Tibial nerve (tissue), 4 donors: Measurements from ENCODE around the gene OR2F1. TPM values are rescaled to one million over a fixed set of nuclear protein-coding genes. Genes with fewer than 3 reads are reported as not detected.

ENCODE experiments used
- DNase-seq, 2 donors: peaks; one replicate each; pipeline ENCODE4 v3.0.0-alpha.2; 2019; ENCODE audit warnings: low spot score in 2 of 2
- H3K27ac ChIP-seq, 4 donors: fragments of 200-600 bp; sonication (generic) in 3 of 4; one replicate each; pipeline ENCODE4 v1.5.1; 2017 to 2019; ENCODE audit warnings: mild to moderate bottlenecking in 1 of 4
- H3K27me3 ChIP-seq, 2 donors: fragments of 200-600 bp; sonication (generic) in 1 of 2; one replicate each; pipeline versions ENCODE4 v1.5.1 to v1.6.0; 2017 to 2019
- H3K36me3 ChIP-seq, 3 donors: fragments of 200-600 bp; sonication (generic); one replicate each; pipeline ENCODE4 v1.5.1; 2018 to 2019
- H3K4me1 ChIP-seq, 4 donors: fragments of 200-600 bp; sonication (generic) in 3 of 4; one replicate each; pipeline ENCODE4 v1.5.1; 2017 to 2019
- H3K4me3 ChIP-seq, 4 donors: fragments of 200-600 bp; sonication (generic) in 3 of 4; one replicate each; pipeline ENCODE4 v1.5.1; 2017 to 2019; ENCODE audit warnings: mild to moderate bottlenecking in 1 of 4, moderate library complexity in 1 of 4
- H3K9me3 ChIP-seq, 4 donors: fragments of 200-600 bp; sonication (generic) in 3 of 4; one replicate each; pipeline ENCODE4 v1.5.1; 2017 to 2019
- EP300 ChIP-seq, 2 donors: sonication (generic); formaldehyde crosslinking; IDR thresholded peaks; one replicate each; pipeline ENCODE4 v1.6.1; 2017; ENCODE audit warnings: antibody characterized with exemption in 2 of 2, mild to moderate bottlenecking in 1 of 2
- POLR2A ChIP-seq, 2 donors: fragments of 450-650 bp; IDR thresholded peaks; one replicate each; pipeline ENCODE4 v1.6.1; 2017; ENCODE audit warnings: antibody characterized with exemption in 2 of 2, mild to moderate bottlenecking in 2 of 2, moderate library complexity in 2 of 2
- WGBS, 2 donors: methylation state at CpG; one replicate each; pipeline ENCODE4 v1.1.5; 2018; 5-methylcytosine and 5-hydroxymethylcytosine counted together
- total RNA-seq, 4 donors: library from RNA; depleted of rRNA; stranded (reverse); fragments of >200 nt; gene quantifications; one replicate each; pipeline ENCODE4 v1.1.0, GENCODE V29; 2016
- TF ChIP-seq, protein P1 (sequence below), 5 experiments: fragments of 200-600 bp in 3 of 5; fragments of 450-650 bp in 2 of 5; sonication (generic) in 3 of 5; IDR thresholded peaks; one replicate each; pipeline ENCODE4 v1.5.1; 2016 to 2019; ENCODE audit warnings: antibody characterized with exemption in 5 of 5, mild to moderate bottlenecking in 3 of 5, moderate library complexity in 2 of 5

OR2F1 gene
- total RNA-seq, 4 donors from 2014 or later: not detected

DNA sequence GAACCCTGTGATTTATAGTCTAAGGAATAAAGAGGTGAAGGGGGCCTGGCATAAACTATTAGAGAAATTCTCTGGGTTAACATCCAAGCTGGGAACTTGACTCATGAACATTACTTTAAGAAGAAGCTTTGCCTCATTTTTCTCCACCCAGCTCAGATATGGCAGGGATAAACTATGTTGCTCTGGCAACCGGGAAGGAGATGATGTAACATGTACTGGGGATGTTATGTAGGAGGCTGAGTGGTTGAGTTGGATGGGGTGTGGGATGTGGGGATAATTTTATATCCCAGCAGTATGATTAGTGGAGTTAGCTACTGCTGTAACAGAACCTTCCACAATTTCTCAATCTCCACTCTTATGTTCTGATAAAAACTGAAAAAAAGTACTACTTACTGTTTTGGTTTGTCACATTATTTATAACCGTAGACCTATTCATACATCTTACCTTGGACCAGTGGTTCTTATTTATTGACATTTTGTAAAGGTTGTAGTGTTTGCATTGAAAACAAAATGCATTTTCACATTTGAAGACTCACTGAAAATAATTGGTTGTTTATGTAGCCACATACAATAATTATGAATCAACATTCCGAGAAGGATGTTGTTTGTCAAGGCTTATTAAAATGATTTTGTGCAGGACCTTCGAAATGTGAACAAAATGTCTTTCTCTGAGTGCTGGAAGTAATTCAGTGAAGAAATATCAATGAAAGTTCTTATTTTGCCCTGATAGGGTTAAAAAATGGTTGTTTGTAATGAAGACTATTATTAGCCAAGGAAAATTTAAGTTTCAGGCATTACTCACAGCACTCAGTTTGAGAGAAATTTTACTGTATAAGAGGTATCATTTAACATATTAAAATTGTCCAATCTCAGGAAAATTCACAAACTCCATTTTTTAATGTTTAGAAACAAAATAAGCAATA lies 18.3 kb upstream of the OR2F1 start:
- Histone ChIP-seq H3K36me3 (no peaks in the 10 kb centered on the region), H3K9me3 (peaks cover 0 to 18% (median 0%) of the 10 kb centered on the region in 4 donors), H3K4me1 (no peaks in the 10 kb centered on the region), H3K27ac (no peak overlapping the region), H3K27me3 (no peaks in the 10 kb centered on the region), H3K4me3 (no peak overlapping the region)
- TF ChIP-seq, protein P1, sequence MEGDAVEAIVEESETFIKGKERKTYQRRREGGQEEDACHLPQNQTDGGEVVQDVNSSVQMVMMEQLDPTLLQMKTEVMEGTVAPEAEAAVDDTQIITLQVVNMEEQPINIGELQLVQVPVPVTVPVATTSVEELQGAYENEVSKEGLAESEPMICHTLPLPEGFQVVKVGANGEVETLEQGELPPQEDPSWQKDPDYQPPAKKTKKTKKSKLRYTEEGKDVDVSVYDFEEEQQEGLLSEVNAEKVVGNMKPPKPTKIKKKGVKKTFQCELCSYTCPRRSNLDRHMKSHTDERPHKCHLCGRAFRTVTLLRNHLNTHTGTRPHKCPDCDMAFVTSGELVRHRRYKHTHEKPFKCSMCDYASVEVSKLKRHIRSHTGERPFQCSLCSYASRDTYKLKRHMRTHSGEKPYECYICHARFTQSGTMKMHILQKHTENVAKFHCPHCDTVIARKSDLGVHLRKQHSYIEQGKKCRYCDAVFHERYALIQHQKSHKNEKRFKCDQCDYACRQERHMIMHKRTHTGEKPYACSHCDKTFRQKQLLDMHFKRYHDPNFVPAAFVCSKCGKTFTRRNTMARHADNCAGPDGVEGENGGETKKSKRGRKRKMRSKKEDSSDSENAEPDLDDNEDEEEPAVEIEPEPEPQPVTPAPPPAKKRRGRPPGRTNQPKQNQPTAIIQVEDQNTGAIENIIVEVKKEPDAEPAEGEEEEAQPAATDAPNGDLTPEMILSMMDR (IDR thresholded peaks at IDR 0.05): no peak
- TF ChIP-seq POLR2A (IDR thresholded peaks at IDR 0.05): no peak
- no peak for TF ChIP-seq EP300 (IDR thresholded peaks at IDR 0.05)
- no peak for DNase-seq
- 73 to 76% methylated on average over 4 of the region's 4 CpGs for WGBS, 2 donors

DNA sequence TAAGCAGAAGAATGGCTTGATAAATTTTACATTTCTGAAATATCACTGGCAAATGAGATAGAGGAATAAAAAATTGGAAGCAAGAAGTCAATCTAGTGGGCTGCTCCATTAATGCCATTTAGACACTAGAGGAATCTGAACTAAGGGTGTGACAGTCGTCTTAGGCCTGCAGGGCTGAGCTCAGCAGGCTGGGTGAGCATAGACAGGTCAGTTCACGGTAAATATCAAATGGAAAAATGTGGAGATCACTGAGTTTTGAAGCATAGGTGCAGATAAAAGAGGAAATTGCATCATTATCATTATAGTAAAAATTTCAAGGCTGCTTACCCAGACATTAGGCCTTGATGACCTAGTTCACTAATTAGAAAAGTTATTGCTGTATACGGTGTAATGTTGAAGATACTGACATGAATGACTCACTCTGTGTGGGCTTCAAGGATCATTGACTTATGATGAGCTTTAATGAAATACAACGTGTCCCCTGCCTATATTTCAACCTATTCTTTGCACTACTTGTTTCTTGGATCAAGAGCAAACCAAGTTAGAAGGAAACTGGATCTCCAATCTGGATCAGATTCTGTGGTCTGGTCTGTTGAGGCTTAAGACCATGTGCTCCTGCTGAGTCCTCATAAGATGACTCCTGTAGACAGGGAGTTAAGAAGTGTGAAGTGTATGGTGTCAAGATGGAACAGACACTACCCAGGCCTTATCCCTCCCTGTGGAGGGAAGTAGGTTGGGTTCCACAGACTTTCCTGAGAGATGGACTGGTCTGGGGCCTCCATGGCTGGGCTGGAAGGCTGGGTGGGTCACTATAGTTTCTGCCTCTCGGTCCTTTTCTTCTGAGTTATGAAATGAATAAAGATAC lies 16.0 kb upstream of the OR2F1 start:
- peaks cover 0 to 7% (median 0%) of the 10 kb centered on the region in 4 donors for H3K9me3 ChIP-seq
- H3K27me3 ChIP-seq: no peaks in the 10 kb centered on the region
- H3K4me1 ChIP-seq: no peaks in the 10 kb centered on the region
- H3K27ac ChIP-seq: no peak overlapping the region
- TF ChIP-seq EP300 (IDR thresholded peaks at IDR 0.05) (no peak), POLR2A (IDR thresholded peaks at IDR 0.05) (no peak)
- TF ChIP-seq, protein P1 (IDR thresholded peaks at IDR 0.05): no peak
- DNase-seq: no peak
- no peaks in the 10 kb centered on the region for H3K36me3 ChIP-seq
- 77 to 82% methylated on average over 5 of the region's 5 CpGs for WGBS, 2 donors
- no peak overlapping the region for H3K4me3 ChIP-seq

DNA sequence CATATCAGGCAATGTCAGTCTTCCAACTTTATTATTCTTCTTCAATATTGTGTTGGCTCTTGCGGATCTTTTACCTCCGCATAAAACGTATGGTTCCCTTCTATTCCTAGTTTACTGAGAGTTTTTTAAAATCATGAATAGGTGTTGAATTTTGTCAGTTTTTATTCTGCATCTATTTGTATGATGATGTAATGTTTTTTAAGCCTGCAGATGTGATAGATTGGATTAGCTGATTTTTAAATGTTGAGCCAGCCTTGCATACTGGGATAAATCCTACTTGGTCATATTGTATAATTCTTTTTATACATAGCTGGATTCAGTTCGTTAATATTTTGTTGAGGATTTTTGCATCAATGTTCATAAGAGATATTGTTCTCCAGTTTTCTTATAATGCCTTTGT lies 9.2 kb upstream of the OR2F1 start:
- WGBS, 2 donors: 91 to 94% methylated on average over 4 of the region's 4 CpGs
- no peak overlapping the region for H3K27ac ChIP-seq
- H3K4me1 ChIP-seq: no peaks in the 10 kb centered on the region
- DNase-seq: no peak
- H3K27me3 ChIP-seq: no peaks in the 10 kb centered on the region
- TF ChIP-seq, protein P1 (IDR thresholded peaks at IDR 0.05): no peak
- no peak for TF ChIP-seq POLR2A (IDR thresholded peaks at IDR 0.05)
- no peaks in the 10 kb centered on the region for H3K36me3 ChIP-seq
- H3K9me3 ChIP-seq: no peaks in the 10 kb centered on the region
- no peak overlapping the region for H3K4me3 ChIP-seq

DNA sequence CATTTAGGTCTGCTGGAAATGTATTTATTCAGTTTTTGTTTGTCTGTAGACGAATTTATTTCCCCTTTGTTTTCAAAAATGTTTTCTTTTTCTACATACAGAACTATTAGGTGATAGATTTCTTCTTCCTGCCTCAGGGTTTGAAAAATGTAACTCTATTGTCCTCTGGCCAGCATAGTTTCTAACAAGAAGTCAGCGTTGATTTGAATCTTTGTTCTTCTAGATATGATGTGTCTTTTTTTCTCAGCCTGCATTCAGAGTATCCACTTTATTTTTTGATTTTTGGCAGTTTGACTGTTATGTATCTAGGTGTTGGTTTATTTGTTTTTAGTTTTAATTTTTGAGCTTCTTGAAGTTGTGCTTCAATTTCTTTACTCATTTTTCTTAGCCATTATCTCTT lies 7.5 kb upstream of the OR2F1 start:
- no peaks in the 10 kb centered on the region for H3K9me3 ChIP-seq
- H3K4me1 ChIP-seq: no peaks in the 10 kb centered on the region
- no peaks in the 10 kb centered on the region for H3K36me3 ChIP-seq
- DNase-seq: no peak
- H3K27ac ChIP-seq: no peak overlapping the region
- H3K4me3 ChIP-seq: no peak overlapping the region
- 76 to 80% methylated on average over 2 of the region's 2 CpGs for WGBS, 2 donors
- TF ChIP-seq POLR2A (IDR thresholded peaks at IDR 0.05) (no peak), EP300 (IDR thresholded peaks at IDR 0.05) (no peak)
- TF ChIP-seq, protein P1 (IDR thresholded peaks at IDR 0.05): no peak
- H3K27me3 ChIP-seq: no peaks in the 10 kb centered on the region

DNA sequence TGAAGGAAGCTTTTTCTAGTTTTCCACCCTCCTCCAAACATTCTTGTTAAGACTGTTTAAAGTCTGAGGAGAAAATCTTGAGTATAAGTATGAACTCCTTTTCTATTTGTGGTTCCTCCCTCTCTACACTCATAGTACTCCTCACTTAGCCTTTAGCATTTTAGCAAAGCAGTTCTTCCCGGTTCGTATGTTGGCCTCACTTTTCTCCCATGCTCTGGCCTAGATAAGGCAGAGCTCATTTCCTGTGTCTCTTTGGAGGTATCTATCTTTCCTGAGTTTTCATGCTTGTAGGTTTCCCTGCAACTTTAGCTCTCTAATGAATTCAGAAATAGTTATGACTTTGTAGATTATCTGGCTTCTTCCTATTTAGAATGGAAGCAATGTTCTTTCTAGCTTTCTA lies 5.9 kb upstream of the OR2F1 start:
- no peak for DNase-seq
- no peaks in the 10 kb centered on the region for H3K9me3 ChIP-seq
- H3K36me3 ChIP-seq: no peaks in the 10 kb centered on the region
- H3K27ac ChIP-seq: no peak overlapping the region
- no peaks in the 10 kb centered on the region for H3K27me3 ChIP-seq
- TF ChIP-seq POLR2A (IDR thresholded peaks at IDR 0.05): no peak
- TF ChIP-seq, protein P1 (IDR thresholded peaks at IDR 0.05): no peak
- no peak for TF ChIP-seq EP300 (IDR thresholded peaks at IDR 0.05)
- H3K4me1 ChIP-seq: no peaks in the 10 kb centered on the region
- H3K4me3 ChIP-seq: no peak overlapping the region
- WGBS, 2 donors: 55 to 59% methylated on average over 2 of the region's 2 CpGs
